NCI-H82 treated with DMSO at 0.1 percent for 48 hours (cell line): Measurements from ENCODE around the gene ZNF341.

ENCODE experiments used
- DNase-seq: peaks from one replicate; lab custom pipeline; 2025; ENCODE audit not compliant: unreplicated experiment; lab: John Stamatoyannopoulos, UW

ZNF341 gene

GRCh38 chr20:33701629-33702450 lies 30.0 kb upstream of the ZNF341 start:
- DNase-seq = no peak

DNA sequence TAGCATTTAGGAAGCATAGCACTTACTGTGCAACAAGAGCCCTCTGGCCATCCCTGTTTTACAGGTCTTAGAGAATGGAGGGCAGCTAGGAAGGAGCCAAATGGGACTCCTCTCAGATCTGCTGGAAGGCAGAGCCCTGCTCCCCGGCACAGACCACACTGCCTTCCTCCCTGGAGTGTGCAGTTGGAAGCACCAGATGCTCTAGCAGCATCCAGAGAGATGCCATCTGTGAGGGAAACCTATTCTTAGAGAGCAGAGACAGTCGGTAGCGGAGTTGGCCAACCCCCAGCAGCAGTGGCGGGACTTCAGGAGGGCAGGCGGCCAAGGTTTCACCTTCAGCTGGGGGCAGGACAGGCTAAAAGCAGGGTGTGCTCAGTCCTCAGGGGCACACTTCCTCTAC lies 28.9 kb upstream of the ZNF341 start:
- DNase-seq = peak; percentile 41

GRCh38 chr20:33703498-33704137 lies 28.2 kb upstream of the ZNF341 start:
- no peak for DNase-seq

DNA sequence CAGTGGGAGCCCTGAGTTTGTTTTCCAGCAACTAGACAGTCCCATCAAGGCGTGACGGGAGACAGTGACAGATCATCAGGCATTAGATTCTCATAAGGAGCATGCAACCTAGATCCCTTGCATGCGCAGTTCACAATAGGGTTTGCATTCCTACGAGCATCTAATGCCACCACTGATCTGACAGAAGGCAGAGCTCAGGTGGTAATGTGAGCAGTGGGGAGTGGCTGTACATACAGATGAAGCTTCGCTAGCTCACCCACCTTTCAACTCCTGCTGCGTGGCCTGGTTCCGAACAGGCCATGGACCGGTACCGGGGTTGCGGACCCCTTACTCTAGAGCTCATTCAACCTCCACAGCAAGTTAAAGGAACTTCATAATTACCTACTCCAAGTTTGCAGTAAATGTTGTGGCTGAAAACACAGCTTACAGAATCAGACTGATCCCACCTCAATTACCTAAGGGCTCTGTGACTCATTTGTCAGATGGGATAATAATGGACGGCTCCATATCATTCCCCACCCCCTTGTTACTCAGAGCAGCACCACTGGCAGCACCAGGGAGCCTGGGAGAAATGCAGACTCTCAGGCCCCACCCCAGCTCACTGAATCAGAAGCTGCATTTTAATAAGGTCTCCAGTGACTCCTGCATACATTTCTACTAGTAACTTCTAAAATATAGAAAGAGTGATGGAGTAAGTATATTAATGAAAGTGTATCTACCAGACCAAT lies 27.4 kb upstream of the ZNF341 start:
- no peak for DNase-seq

- no peak for DNase-seq
Observed at GRCh38 chr20:33707668-33708067, 24.1 kb upstream of the ZNF341 start.

DNA sequence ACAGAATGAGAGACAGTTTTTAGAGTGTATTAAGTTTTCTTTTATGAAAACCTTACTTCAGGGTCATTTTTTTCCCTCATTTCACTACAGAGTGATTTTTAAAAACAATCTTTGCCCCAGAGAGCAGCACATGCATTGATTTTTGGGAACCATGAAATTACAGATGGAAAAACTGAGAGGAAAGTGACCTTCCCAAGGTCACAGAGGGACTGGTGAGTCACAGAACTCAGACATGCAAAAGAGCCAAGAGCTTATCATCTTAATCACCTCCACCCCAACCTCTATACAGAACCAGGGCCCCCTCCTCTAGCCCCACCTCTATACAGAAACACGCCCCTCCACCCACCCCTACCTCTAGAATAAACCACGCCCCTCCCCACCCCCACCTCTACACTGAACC lies 22.4 kb upstream of the ZNF341 start:
- no peak for DNase-seq

GRCh38 chr20:33709905-33710541 lies 21.8 kb upstream of the ZNF341 start:
- DNase-seq = no peak

- DNase-seq = no peak
Observed at GRCh38 chr20:33710681-33711445, 20.9 kb upstream of the ZNF341 start.

DNA sequence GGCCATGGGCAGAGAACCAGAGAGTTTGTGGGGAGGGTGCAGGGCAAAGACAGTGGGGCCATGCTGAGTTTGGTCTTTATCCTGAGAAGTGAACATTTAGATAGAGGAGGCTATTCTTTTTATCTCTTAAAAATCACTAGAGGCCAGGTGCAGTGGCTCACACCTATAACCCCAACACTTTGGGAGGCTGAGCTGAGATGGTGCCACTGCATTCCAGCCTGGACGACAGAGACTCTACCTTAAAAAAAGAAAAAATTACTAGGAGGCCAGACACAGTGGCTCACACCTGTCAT lies 20.4 kb upstream of the ZNF341 start:
- no peak for DNase-seq

DNA sequence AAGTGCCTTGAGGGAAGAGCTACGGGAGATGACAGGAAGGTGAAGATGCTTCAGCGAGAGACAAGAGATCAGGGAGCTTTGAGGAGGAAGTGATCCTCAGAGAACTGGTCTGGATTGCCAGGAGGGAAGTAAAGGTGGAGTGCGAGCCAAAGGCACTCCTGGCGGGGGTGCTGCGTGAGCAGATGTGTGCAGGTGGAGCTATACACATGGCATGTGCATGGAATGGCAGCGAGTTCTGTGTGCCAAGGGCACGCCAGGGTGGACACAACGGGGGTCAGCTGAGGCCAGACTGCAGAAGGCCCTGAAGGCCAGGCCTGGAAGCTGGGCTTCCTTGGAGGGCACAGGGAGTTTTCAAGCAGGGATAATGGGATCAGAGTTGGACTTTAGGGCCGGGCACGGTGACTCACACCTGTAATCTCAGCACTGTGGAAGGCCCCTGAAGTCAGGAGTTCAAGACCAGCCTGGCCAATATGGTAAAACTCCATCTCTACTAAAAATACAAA lies 17.9 kb upstream of the ZNF341 start:
- no peak for DNase-seq

- no peak for DNase-seq
Observed at GRCh38 chr20:33716498-33716897, 15.3 kb upstream of the ZNF341 start.

GRCh38 chr20:33719277-33719988 lies 12.4 kb upstream of the ZNF341 start:
- no peak for DNase-seq

GRCh38 chr20:33719989-33720709 lies 11.6 kb upstream of the ZNF341 start, which contains the start of gene PXMP4:
PXMP4 (minus strand) TSS chr20:33720310; CDS start chr20:33720207, 103 bp downstream.
- peak; percentile 65 for DNase-seq

- no peak for DNase-seq
Observed at GRCh38 chr20:33721391-33722140, 10.2 kb upstream of the ZNF341 start.

DNA sequence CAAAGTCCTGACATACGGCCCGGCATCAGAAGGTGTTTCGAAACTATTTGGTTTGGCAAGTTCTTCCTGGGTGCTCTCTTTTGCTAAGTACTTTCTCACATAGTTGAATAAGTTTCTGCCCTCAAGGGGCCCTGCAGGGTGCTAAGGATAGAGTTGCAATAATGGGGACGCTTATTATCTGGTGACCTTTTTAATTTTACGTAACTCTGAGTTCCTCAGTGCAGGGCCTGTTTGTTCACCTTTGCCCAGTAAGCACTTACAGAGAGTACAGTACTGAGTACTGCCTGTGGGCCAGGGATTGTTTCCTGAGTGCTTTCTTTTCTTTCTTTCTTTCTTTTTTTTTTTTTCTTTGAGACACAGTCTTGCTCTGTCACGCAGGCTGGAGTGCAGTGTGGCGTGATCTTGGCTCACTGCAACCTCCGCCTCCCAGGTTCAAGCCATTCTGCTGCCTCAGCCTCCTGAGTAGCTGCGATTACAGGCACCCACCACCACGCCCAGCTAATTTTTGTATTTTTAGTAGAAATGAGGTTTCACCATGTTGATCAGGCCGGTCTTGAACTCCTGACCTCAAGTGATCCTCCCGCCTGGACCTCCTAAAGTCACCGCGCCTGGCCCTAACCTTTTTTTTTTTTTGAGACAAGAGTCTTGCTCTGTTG lies 7.2 kb upstream of the ZNF341 start:
- DNase-seq = no peak

DNA sequence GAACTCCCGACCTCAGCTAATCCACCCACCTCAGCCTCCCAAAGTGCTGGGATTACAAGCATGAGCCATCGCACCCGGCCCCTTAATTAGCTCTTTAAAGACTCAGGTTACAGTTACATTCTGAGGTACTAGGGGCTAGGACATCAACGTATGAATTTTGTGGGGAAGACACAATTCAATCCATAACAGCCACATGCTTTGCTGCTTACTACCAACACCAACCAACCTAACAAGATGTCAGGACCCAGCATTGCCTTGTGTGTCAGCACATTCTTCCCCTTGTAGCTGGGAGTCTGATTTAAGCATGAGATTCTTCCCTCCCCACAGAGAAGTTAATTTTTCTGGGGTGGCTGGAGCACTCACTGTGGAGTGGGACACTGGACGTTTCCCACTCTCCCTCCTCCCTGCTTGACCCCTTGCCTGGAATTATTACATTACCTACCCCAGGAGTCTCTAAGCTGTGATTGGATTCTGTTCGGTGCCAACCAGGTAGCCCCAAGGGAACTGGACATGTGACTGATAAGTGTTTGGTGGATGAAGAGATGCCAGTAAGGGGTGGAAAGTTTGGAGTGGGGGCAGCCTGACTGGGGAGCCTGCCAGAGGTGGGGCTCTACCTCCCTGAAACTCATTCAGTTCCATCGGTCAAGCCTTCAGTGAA lies 6.1 kb upstream of the ZNF341 start:
- DNase-seq = no peak

DNA sequence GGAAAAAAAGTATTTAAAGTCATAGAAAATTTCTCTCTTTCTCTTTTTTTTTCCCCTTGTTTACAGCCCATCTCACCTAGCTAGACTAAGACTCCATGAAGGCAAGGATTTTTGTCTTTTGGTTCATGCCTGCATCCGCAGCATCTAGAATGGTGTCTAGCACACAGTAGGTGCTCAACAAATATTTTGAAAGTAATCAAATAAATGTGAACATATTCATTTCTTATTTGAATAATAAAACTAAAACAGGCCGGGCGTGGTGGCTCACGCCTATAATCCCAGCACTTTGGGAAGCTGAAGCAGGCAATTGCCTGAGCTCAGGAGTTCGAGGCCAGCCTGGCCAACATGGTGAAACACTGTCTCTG lies 4.7 kb upstream of the ZNF341 start:
- DNase-seq = no peak

GRCh38 chr20:33727806-33728205 lies 4.0 kb upstream of the ZNF341 start:
- DNase-seq = no peak
